GM19397 (cell line): ENCODE measurements around the gene RIPK4.
"Not testable (repeated sequence)": the region's sequence is repeated elsewhere in the genome, so short reads cannot be mapped to it uniquely, and the experiment has no call there.

ENCODE experiments used
- ATAC-seq: cut with Tn5 transposase; IDR thresholded peaks from one replicate; pipeline ENCODE4 v1.9.1; 2021; ENCODE audit warnings: mild to moderate bottlenecking, moderate library complexity; ENCODE audit not compliant: unreplicated experiment

Gene RIPK4

GRCh38 chr21:41698071-41698470 lies 68.8 kb downstream of the RIPK4 start:
- ATAC-seq: no peak

GRCh38 chr21:41695513-41695912 lies 71.3 kb downstream of the RIPK4 start:
- ATAC-seq: no peak

GRCh38 chr21:41694042-41694441 lies 72.8 kb downstream of the RIPK4 start:
- not testable (repeated sequence) for ATAC-seq

GRCh38 chr21:41692185-41692565 lies 74.7 kb downstream of the RIPK4 start:
- no peak for ATAC-seq

GRCh38 chr21:41691205-41692184 lies 75.4 kb downstream of the RIPK4 start:
- ATAC-seq: no peak
